Activated CD8-positive, alpha-beta memory T cell treated with anti-CD3 and anti-CD28 coated beads for 24 hours (primary cell): ENCODE measurements around the gene USP38.
"Not testable (repeated sequence)": the region's sequence is repeated elsewhere in the genome, so short reads cannot be mapped to it uniquely, and the experiment has no call there.

Experiments
- DNase-seq: peaks from one replicate; pipeline ENCODE4 v3.0.0-alpha.2; 2020

Gene USP38

GRCh38 chr4:143184503-143185252, at the start of gene USP38:
USP38 (plus strand) TSS chr4:143184917; CDS start chr4:143185451, 534 bp downstream.
- DNase-seq = peak; percentile 93

DNA sequence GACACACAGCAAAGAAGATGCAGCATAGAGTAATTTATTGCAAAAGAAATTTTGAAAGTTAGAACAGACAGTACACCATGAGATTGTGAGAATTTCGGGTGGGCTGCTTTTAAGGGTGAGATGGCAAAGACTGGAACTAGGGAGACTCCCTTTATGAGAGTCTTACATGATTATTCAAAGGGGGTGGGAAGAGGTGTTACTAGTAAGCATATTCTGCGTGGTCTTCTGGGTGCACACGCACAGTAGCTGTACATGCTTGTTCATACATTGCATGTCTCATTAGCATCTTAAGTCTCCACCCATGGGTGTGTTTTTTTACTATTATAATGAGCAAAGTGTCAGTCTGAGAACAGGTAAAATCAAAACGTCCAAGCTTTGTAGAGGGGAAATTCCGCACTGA, 49.4 kb upstream of the USP38 start:
- no peak for DNase-seq

DNA sequence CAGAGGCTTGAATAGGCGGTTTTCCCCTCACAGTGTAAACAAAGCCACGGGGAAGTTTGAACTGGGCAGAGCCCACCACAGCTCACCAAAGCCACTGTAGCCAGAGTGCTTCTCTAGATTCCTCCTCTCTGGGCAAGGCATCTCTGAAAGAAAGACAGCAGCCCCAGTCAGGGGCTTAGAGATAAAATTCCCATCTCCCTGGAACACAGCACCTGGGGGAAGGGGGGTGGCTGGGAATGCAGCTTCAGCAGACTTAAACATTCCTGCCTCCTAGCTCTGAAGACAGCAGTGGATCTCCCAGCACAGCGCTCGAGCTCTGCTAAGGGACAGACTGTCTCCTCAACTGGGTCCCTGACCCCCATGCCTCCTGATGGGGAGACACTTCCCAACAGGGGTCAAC, 44.0 kb upstream of the USP38 start:
- no peak for DNase-seq

DNA sequence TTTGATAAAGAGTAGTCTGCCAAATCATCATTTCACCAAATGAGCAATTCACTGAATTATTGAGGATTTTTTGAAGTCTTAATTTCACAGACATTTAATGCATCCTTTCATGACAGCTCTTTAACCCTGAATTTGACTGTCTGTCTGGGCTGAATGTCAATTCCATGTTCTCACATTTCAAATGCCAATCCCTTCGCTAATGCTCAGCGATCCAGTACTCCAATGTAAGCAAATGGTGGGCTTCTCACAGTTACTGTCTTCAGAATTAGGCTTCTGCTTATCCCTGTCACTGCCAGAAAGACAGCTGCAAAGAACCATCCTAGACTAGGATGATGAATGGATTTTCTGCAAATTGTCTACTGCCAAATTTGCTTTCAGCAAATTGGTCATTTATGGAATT, 36.2 kb upstream of the USP38 start:
- DNase-seq = no peak

GRCh38 chr4:143156853-143157252, 27.9 kb upstream of the USP38 start:
- DNase-seq = no peak

GRCh38 chr4:143163614-143164013, 21.1 kb upstream of the USP38 start:
- no peak for DNase-seq

- DNase-seq = not testable (repeated sequence)
Observed at GRCh38 chr4:143166722-143167121, 18.0 kb upstream of the USP38 start.

GRCh38 chr4:143178923-143179322, 5.8 kb upstream of the USP38 start:
- no peak for DNase-seq

- DNase-seq = no peak
Observed at GRCh38 chr4:143183513-143184216, 1.1 kb upstream of the USP38 start.

GRCh38 chr4:143184217-143184502, 557 bp upstream of the USP38 start:
- DNase-seq = no peak

DNA sequence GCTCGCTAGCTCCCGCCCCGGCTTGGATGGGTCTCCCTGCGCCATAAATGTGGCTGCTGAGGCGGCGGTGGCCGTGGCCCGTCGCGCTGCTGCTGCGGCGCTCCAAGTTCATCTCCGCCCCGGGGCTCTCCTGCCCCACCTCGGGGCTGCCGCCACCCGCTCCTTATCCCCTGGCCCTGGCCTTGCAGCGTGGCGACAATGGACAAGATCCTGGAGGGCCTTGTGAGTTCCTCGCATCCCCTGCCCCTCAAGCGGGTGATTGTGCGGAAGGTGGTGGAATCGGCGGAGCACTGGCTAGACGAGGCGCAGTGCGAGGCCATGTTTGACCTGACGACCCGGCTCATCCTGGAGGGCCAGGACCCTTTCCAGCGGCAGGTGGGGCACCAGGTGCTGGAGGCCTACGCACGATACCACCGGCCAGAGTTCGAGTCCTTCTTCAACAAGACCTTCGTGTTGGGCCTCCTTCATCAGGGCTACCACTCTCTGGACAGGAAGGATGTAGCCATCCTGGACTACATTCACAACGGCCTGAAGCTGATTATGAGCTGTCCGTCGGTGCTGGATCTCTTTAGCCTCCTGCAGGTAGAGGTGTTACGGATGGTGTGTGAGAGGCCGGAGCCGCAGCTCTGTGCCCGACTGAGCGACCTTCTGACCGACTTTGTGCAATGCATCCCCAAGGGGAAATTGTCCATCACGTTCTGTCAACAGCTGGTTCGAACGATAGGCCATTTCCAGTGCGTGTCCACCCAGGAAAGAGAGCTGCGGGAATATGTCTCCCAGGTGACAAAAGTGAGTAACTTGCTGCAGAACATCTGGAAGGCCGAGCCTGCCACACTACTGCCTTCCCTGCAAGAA, 763 bp downstream of the USP38 start:
- DNase-seq = no peak

DNA sequence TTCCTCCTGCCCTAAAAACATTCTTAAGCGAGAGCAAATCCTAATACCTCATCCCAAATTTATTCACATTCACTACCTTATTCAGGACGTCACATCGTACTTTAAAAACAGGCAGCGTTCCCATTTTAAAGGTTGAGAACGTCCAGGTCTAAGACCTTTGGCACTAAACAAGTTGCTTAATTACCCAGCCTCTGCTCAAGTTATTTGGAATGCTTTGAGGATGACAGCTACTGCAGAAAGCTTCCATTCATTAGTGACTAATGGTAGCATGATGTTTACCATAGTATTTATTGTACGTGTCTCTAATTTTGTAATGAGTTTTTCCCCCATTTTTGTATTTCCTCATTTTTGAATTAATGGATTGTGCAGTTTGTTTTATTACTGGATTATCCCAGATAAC, 1.5 kb downstream of the USP38 start:
- DNase-seq = no peak

- no peak for DNase-seq
Observed at GRCh38 chr4:143186649-143187048, 1.9 kb downstream of the USP38 start.

DNA sequence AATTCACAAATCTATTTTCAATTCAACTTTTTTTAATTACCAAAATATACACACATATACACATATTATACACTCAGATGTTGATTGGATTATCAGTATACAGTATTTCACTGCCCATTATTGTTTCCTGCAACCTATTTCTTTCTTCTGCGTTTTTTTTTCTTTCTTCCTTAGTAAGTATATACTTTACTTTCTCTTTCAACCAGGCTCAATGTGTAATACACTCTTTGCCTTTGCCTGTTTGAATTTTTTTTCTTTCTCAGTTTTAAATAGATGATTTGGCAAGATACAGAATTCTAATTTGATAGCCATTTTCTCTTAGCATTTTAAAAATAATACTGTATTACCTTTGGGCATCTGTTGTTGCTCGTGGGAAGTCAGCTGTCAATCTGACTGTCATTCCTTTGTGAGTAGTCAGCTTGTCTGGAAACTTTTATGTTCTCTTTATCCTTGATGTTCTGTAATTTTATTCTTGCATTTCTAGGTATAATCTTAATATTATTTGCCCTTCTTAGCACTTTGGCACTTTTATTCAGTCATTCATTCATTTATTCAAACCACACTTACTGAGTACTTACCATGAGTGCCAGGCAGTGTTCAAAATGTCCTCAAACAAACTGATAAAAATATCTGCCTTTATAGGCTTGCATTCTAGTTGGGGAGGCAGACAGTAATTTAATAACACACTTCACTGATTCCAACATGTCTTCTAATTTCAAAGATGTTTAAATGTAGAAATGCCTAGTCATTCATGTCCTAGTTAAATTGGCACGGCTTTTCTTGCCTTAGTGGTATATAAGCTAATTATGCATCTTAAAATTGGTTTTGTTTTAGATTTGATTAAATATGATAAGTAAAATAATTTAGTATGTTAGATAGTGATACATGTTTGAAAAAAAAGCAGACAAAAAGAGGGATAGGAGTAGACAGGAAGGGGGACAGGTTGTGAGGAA, 3.7 kb downstream of the USP38 start:
- DNase-seq = no peak

DNA sequence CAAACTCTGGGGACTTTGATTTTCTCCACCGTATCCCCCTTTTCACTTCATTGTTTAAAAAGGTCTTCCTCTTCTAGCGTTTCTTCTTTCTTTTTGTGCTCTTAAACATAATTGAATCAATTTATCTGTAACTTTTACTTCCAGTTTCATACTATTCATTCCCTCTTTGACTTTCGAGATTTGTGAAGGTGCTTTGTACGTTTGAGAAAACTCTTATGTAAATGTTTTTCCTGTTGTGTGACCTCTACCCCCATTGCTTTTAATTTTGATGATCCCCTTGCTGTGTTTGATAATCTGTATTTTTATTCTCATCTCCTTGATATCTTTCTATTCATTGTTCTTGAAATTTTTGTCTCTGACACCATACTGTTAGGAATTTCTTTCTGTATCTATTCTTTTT, 4.8 kb downstream of the USP38 start:
- no peak for DNase-seq

DNA sequence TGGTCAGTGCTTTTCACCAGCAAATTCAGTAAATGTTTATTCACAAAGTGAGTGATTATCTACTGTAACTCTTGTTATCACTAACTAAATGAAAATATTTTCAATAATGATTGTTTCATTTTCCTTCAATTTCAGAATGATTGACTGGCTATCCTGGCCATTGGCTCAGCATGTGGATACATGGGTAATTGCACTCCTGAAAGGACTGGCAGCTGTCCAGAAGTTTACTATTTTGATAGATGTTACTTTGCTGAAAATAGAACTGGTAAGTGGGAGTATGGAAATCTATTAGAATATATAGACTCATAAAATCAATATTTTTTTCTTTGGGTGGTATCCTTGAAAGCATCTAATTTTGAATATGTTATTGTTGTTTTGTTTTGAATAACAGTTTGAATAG, 10.9 kb downstream of the USP38 start:
- no peak for DNase-seq

- no peak for DNase-seq
Observed at GRCh38 chr4:143196323-143196722, 11.6 kb downstream of the USP38 start.

DNA sequence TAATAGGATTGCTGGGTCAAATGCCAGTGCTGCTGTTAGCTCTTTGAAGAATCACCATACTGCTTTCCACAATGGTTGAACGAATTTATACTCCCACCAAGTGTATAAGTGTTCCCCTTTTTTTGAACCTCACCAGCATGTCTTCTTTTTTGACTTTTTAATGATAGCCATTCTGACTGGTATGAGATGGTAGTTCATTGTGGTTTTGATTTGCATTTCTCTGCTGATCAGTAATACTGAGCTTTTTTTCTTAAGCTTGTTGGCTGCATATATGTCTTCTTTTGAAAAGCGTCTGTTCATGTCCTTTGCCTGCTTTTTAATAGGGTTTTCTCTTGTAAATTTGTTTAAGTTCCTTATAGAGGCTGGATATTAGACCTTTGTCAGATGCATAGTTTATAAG, 14.8 kb downstream of the USP38 start:
- DNase-seq = no peak

DNA sequence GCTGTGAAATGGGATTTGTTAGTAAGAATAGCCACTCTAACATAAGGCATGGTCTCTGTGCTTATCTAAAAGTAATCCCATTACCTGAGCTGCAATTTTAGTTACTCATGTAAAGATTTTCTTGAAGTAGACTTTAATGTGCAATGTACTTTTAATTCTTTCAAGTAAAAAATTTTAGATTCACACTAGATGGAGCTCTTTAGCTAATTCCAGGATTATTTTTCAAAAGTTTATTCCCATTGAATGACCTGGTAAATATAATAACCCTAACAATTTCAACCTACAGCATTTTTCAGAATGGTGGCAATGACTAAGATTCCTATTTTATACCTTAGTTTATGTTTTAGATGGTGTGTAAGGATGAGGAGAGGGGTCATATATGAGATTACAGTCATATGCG, 18.1 kb downstream of the USP38 start:
- no peak for DNase-seq

GRCh38 chr4:143203577-143203976, 18.9 kb downstream of the USP38 start:
- no peak for DNase-seq

- no peak for DNase-seq
Observed at GRCh38 chr4:143207555-143207954, 22.8 kb downstream of the USP38 start.

GRCh38 chr4:143212566-143212965, 27.8 kb downstream of the USP38 start:
- no peak for DNase-seq

- no peak for DNase-seq
Observed at GRCh38 chr4:143215873-143216272, 31.2 kb downstream of the USP38 start.
